Ovary (tissue), 9 donors: ENCODE data around the gene CDKAL1. TPM values are rescaled to one million over a fixed set of nuclear protein-coding genes. Genes with fewer than 3 reads are reported as not detected.

Source experiments
- DNase-seq, 5 donors: peaks; one replicate each; pipeline ENCODE4 v3.0.0-alpha.2; 2019 to 2020
- H3K27ac ChIP-seq, 2 donors: fragments of 200-600 bp; one replicate each; pipeline versions ENCODE4 v1.5.1 to v1.8.0; 2019 to 2022
- H3K27me3 ChIP-seq: fragments of 200-600 bp; one replicate; pipeline ENCODE4 v1.8.0; 2022
- H3K36me3 ChIP-seq: fragments of 200-600 bp; sonication (generic); one replicate; pipeline ENCODE4 v1.5.1; 2019
- H3K4me1 ChIP-seq: one replicate; pipeline ENCODE4 v1.8.1; 2013; ENCODE audit warnings: mild to moderate bottlenecking, moderate library complexity; ENCODE audit not compliant: insufficient read depth
- H3K4me3 ChIP-seq: fragments of 200-600 bp; sonication (generic); one replicate; pipeline ENCODE4 v1.5.1; 2017
- H3K9me3 ChIP-seq, 2 donors: fragments of 200-600 bp in 1 of 2; sonication (generic) in 1 of 2; one replicate each; pipeline versions ENCODE4 v1.5.1 to v1.8.1; 2013 to 2019; ENCODE audit warnings: mild to moderate bottlenecking in 1 of 2, moderate library complexity in 1 of 2
- CTCF ChIP-seq, 3 donors: fragments of 450-650 bp in 2 of 3; fragments of 200-600 bp in 1 of 3; IDR thresholded peaks; one replicate each; pipeline versions ENCODE4 v1.5.1 to v1.8.0; 2016 to 2022; ENCODE audit warnings: antibody characterized with exemption in 3 of 3, mild to moderate bottlenecking in 1 of 3
- EP300 ChIP-seq: sonication (generic); formaldehyde crosslinking; IDR thresholded peaks from one replicate; pipeline ENCODE4 v1.6.1; 2017; ENCODE audit warnings: antibody characterized with exemption
- POLR2A ChIP-seq: fragments of 450-650 bp; IDR thresholded peaks from one replicate; pipeline ENCODE4 v1.6.1; 2017; ENCODE audit warnings: antibody characterized with exemption, mild to moderate bottlenecking, moderate library complexity
- WGBS, 3 donors: extraction: QIAGEN DNeasy Blood & Tissue Kit in 1 of 3; methylation state at CpG; one replicate each; pipeline versions ENCODE4 v1.1.5 to v1.1.7; 2013 to 2017; 5-methylcytosine and 5-hydroxymethylcytosine counted together
- intact Hi-C, 4 donors: fragments of 100-400 bp; cut with DNase I; formaldehyde crosslinking; loops; one replicate each; pipeline versions ENCODE4 v1.11.0 to v1.15.1; 2022 to 2023
- polyA plus RNA-seq, 2 donors: library from polyadenylated mRNA; stranded (reverse); fragments of 200-250 nt in 1 of 2; fragments of 350-450 nt in 1 of 2; fragmentation: Illumina TruSeq in 1 of 2; extraction: RNeasy Lipid Tissue Mini Kit (QIAGEN cat#74804) in 1 of 2; gene quantifications; one replicate each; pipeline ENCODE4 v1.2.3, GENCODE V29; 2013 to 2014
- total RNA-seq, 7 donors: library from RNA; depleted of rRNA in 2 of 7; stranded (reverse); fragments of >200 nt in 2 of 7; fragmentation: NEBNext Ultra II Directional in 3 of 7; extraction: Animal tissue kit (Norgen Biotek cat#: 25700) in 3 of 7; gene quantifications; one replicate each; pipeline versions ENCODE4 v1.1.0 to v1.2.4, GENCODE V29; 2016 to 2023
- donor health status: DM: no; HTN: no; CAD: no; lungs with moderate emphysema.
- donor health status: DM: no; HTN: no; CAD: no.
- donor health status: Bipolar disorder and iron deficiency.
- donor health status: DM: yes; HTN: yes; CAD: no.
- donor health status: DM: no; HTN: no; CAD: no.
- donor health status: DM: yes; HTN: yes; CAD: no.

Gene CDKAL1
- total and polyA plus RNA-seq, 9 donors, result 6.8 to 21.3 (median 18.9) TPM

- no peaks in the 10 kb centered on the region for H3K36me3 ChIP-seq
- no peak for TF ChIP-seq CTCF (IDR thresholded peaks at IDR 0.05)
- TF ChIP-seq EP300, result no peak
- no peak for TF ChIP-seq POLR2A
- no peak overlapping the region for H3K4me3 ChIP-seq
- no peaks in the 10 kb centered on the region for H3K9me3 ChIP-seq
- H3K27ac ChIP-seq, result no peak overlapping the region
- H3K27me3 ChIP-seq, result no peaks in the 10 kb centered on the region
- intact Hi-C loops, result no loop called here
- WGBS, 3 donors, result 49 to 58% (median 57%) methylated on average over 7 of the region's 7 CpGs
- DNase-seq, result no peak
- peaks cover 12% of the 10 kb centered on the region for H3K4me1 ChIP-seq
Observed at GRCh38 chr6:21200134-21200870, 666.0 kb downstream of the CDKAL1 start.

GRCh38 chr6:21201187-21201586 lies 666.9 kb downstream of the CDKAL1 start:
- intact Hi-C loops, result no loop called here
- Histone ChIP-seq H3K9me3 (no peaks in the 10 kb centered on the region), H3K27ac (no peak overlapping the region), H3K36me3 (no peaks in the 10 kb centered on the region), H3K27me3 (no peaks in the 10 kb centered on the region), H3K4me1 (peaks cover 12% of the 10 kb centered on the region), H3K4me3 (no peak overlapping the region)
- 78 to 83% (median 78%) methylated on average over 4 of the region's 4 CpGs for WGBS, 3 donors
- DNase-seq, result no peak
- TF ChIP-seq CTCF (IDR thresholded peaks at IDR 0.05) (no peak), EP300 (no peak), POLR2A (no peak)

- H3K4me3 ChIP-seq, result no peak overlapping the region
- 78 to 91% (median 89%) methylated on average over 10 of the region's 10 CpGs for WGBS, 3 donors
- TF ChIP-seq POLR2A (no peak), EP300 (no peak), CTCF (IDR thresholded peaks at IDR 0.05) (no peak)
- H3K4me1 ChIP-seq, result peaks cover 12% of the 10 kb centered on the region
- no peaks in the 10 kb centered on the region for H3K9me3 ChIP-seq
- intact Hi-C loops, result no loop called here
- no peaks in the 10 kb centered on the region for H3K27me3 ChIP-seq
- DNase-seq, result no peak
- no peaks in the 10 kb centered on the region for H3K36me3 ChIP-seq
- no peak overlapping the region for H3K27ac ChIP-seq
Observed at GRCh38 chr6:21201637-21202350, 667.5 kb downstream of the CDKAL1 start.

GRCh38 chr6:21202521-21202920 lies 668.3 kb downstream of the CDKAL1 start:
- no peaks in the 10 kb centered on the region for H3K9me3 ChIP-seq
- no peak for DNase-seq
- intact Hi-C loops, result no loop called here
- H3K36me3 ChIP-seq, result no peaks in the 10 kb centered on the region
- WGBS, 3 donors, result 16 to 60% (median 21%) methylated on average over 3 of the region's 3 CpGs
- H3K4me3 ChIP-seq, result no peak overlapping the region
- TF ChIP-seq POLR2A (no peak), CTCF (IDR thresholded peaks at IDR 0.05) (no peak), EP300 (no peak)
- H3K27me3 ChIP-seq, result no peaks in the 10 kb centered on the region
- peaks cover 12% of the 10 kb centered on the region for H3K4me1 ChIP-seq
- no peak overlapping the region for H3K27ac ChIP-seq
